GM21825 (cell line): Measurements from ENCODE around the gene NUDT1.

Experiments
- ATAC-seq: cut with Tn5 transposase; IDR thresholded peaks from one replicate; pipeline ENCODE4 v1.9.1; 2021; ENCODE audit warnings: mild to moderate bottlenecking, moderate library complexity; ENCODE audit not compliant: unreplicated experiment

The NUDT1 gene

DNA sequence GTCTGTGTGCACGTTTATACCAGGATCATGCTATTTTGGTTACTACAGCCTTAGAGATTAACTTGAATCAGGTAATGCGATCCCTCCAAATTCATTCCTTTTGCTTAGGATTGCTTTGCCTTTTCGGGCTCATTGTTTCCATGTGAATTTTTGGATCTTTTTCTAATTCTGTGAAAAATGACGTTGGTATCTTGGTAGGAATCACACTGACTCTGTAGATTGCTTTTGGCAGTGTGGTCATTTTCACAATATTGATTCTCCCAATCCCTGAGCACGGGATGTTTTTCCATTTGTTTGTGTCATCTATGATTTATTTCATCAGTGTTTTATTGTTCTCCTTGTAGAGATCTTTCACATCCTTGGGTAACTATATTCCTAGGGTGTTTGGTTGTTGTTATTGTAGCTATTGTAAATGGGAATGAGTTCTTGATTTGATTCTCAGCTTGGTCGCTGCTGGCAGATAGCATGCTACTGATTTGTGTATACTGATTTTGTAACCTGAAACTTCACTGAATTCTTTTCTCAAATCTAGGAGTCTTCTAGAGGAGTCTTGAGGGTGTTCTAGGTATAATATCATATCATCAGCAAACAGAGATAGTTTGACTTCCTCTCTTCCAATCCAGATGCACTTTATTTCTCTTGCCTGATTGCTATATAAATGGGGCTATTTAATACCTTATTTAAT, 54.1 kb downstream of the NUDT1 start:
- no peak for ATAC-seq

DNA sequence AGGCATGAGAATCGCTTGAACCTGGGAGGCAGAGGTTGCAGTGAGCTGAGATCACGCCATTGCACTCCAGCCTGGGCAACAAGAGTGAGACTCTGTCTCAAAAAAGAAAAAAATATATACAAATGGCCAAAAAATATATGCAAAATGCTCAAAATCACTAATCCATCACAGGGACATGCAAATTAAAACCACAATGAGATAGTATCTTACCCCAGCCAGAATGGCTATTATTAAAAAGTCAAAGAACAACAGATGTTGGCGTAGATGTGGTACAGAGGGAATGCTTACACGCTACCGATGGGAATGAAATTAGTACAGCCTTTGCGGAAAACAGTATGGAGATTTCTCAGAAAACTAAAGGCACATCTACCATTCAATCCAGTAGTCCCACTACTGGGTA, 54.8 kb downstream of the NUDT1 start:
- ATAC-seq = no peak

GRCh38 chr7:2299131-2299829, 57.3 kb downstream of the NUDT1 start:
- peak; percentile 45 for ATAC-seq

- no peak for ATAC-seq
Observed at GRCh38 chr7:2299870-2300512, 58.0 kb downstream of the NUDT1 start.
